Measurements from ENCODE around the gene C11orf68.
"Not testable (repeated sequence)": the region's sequence is repeated elsewhere in the genome, so short reads cannot be mapped to it uniquely, and the experiment has no call there.

C11orf68 gene

GRCh38 chr11:65918211-65919140 lies at the start of gene C11orf68:
Gene C11orf68 (minus strand): TSS chr11:65919062. CDS start chr11:65919031, 31 bp downstream.
- no peak for DNase-seq (ENCODE audit: low spot score)

GRCh38 chr11:65967329-65967934 lies 48.6 kb upstream of the C11orf68 start:
- DNase-seq (ENCODE audit: low spot score), result no peak

GRCh38 chr11:65965986-65966762 lies 47.3 kb upstream of the C11orf68 start:
- DNase-seq (ENCODE audit: low spot score), result no peak

- no peak for DNase-seq (ENCODE audit: low spot score)
Measured at GRCh38 chr11:65964906-65965305, 46.0 kb upstream of the C11orf68 start.

GRCh38 chr11:65962141-65962564 lies 43.3 kb upstream of the C11orf68 start:
- DNase-seq (ENCODE audit: low spot score), result no peak

- peak; percentile 98 for DNase-seq (ENCODE audit: low spot score)
Measured at GRCh38 chr11:65961267-65962140, 42.6 kb upstream of the C11orf68 start, which contains the start of gene SART1. Gene SART1 (plus strand): TSS chr11:65961734. CDS start chr11:65961781, 47 bp downstream.

- DNase-seq (ENCODE audit: low spot score), result no peak
Measured at GRCh38 chr11:65960824-65961266, 42.0 kb upstream of the C11orf68 start.

- no peak for DNase-seq (ENCODE audit: low spot score)
Measured at GRCh38 chr11:65958774-65959420, 40.0 kb upstream of the C11orf68 start.

GRCh38 chr11:65958291-65958690 lies 39.4 kb upstream of the C11orf68 start:
- DNase-seq (ENCODE audit: low spot score), result no peak

- no peak for DNase-seq (ENCODE audit: low spot score)
Measured at GRCh38 chr11:65954771-65955170, 35.9 kb upstream of the C11orf68 start.

- no peak for DNase-seq (ENCODE audit: low spot score)
Measured at GRCh38 chr11:65953471-65953870, 34.6 kb upstream of the C11orf68 start.

GRCh38 chr11:65952052-65952521 lies 33.2 kb upstream of the C11orf68 start:
- DNase-seq (ENCODE audit: low spot score), result no peak

- not testable (repeated sequence) for DNase-seq (ENCODE audit: low spot score)
Measured at GRCh38 chr11:65951641-65952040, 32.8 kb upstream of the C11orf68 start.

GRCh38 chr11:65950711-65951110 lies 31.8 kb upstream of the C11orf68 start:
- DNase-seq (ENCODE audit: low spot score), result not testable (repeated sequence)

- no peak for DNase-seq (ENCODE audit: low spot score)
Measured at GRCh38 chr11:65947603-65948125, 28.8 kb upstream of the C11orf68 start.

- DNase-seq (ENCODE audit: low spot score), result no peak
Measured at GRCh38 chr11:65947133-65947532, 28.3 kb upstream of the C11orf68 start.

GRCh38 chr11:65946655-65947054 lies 27.8 kb upstream of the C11orf68 start:
- DNase-seq (ENCODE audit: low spot score), result no peak

- DNase-seq (ENCODE audit: low spot score), result no peak
Measured at GRCh38 chr11:65945941-65946558, 27.2 kb upstream of the C11orf68 start.

GRCh38 chr11:65945430-65945911 lies 26.6 kb upstream of the C11orf68 start, which contains the start of gene TSGA10IP:
Gene TSGA10IP (plus strand): TSS chr11:65945480. CDS start chr11:65945676, 196 bp downstream.
- no peak for DNase-seq (ENCODE audit: low spot score)

Measured in left forelimb (tissue), 1 donor.